Motor neuron (in vitro differentiated cells): ENCODE results near the gene ACBD6. TPM values are rescaled to one million over a fixed set of nuclear protein-coding genes. Genes with fewer than 3 reads are reported as not detected.

ENCODE experiments used
- ATAC-seq, 8 experiments: fragments of 200-7000 bp; cut with Tn5 transposase; replicated peaks in 6 of 8; 2 replicates each; pipeline ENCODE4 v1.8.0; 2021; ENCODE audit warnings: mild to moderate bottlenecking in 8 of 8, moderate library complexity in 8 of 8
- H3K27ac ChIP-seq, 2 donors: fragments of 250-450 bp; sonication (Bioruptor Pico); 2 replicates each; pipeline ENCODE4 v1.9.0; 2021; ENCODE audit warnings: antibody characterized with exemption in 2 of 2, mild to moderate bottlenecking in 2 of 2, moderate library complexity in 1 of 2
- H3K4me1 ChIP-seq, 2 donors: fragments of 250-450 bp; sonication (Bioruptor Pico); replicated peaks in 1 of 2; 2 replicates each; pipeline ENCODE4 v1.6.1; 2021; ENCODE audit warnings: antibody characterized with exemption in 2 of 2, mild to moderate bottlenecking in 2 of 2, moderate library complexity in 1 of 2
- H3K4me3 ChIP-seq, 5 donors: fragments of 250-450 bp; sonication (Bioruptor Pico); 2 replicates each; pipeline ENCODE4 v1.9.0; 2021; ENCODE audit warnings: antibody characterized with exemption in 5 of 5, mild to moderate bottlenecking in 5 of 5, moderate library complexity in 4 of 5
- WGBS, 10 experiments: fragments of 450-650 bp; shearing (Covaris generic); methylation state at CpG; one replicate each; pipeline ENCODE4 v1.0.0; 2022; 5-methylcytosine and 5-hydroxymethylcytosine counted together
- in situ Hi-C, 9 experiments: fragments of 400-800 bp; cut with MboI; loops; one replicate each; pipeline ENCODE4 v1.15.0; 2021; ENCODE audit warnings: low sequenced_read_pairs in 9 of 9, low pct_unique_long_range_greater_than_20kb in 2 of 9; ENCODE audit not compliant: unreplicated experiment in 9 of 9
- total RNA-seq, 8 experiments: library from RNA; unstranded; fragments of 300-600 nt; gene quantifications; 2 replicates each; pipeline versions ENCODE4 v1.2.3 to v1.2.4, GENCODE V29; 2022

Gene ACBD6
- total RNA-seq, 8 experiments from 2014 or later = 62.2 to 113 (median 89.6) TPM

- no peak overlapping the region for H3K27ac ChIP-seq
- H3K4me3 ChIP-seq = no peak overlapping the region
- WGBS, 10 experiments = 0 to 29% (median 9%) methylated on average over 4 to 10 of the region's 10 CpGs; no CpG with 5 or more reads in 1 of the 10 experiments
- ATAC-seq = no peak
- H3K4me1 ChIP-seq = peaks cover 3 to 7% of the 10 kb centered on the region in 2 donors
- in situ Hi-C loops = loop anchor here in 1 of 9 experiments (25.0 kb wide), 1 partner anchor 248 kb away; no protein-coding TSS in a partner anchor
Observed at GRCh38 chr1:180239145-180240096, 263.0 kb downstream of the ACBD6 start.

- H3K27ac ChIP-seq = no peak overlapping the region
- H3K4me3 ChIP-seq = no peak overlapping the region
- 15 to 43% (median 32%) methylated on average over 3 to 7 of the region's 7 CpGs for WGBS, 10 experiments
- ATAC-seq = no peak
- peaks cover 6 to 9% of the 10 kb centered on the region in 2 donors for H3K4me1 ChIP-seq
- in situ Hi-C loops = loop anchor here in 1 of 9 experiments (25.0 kb wide), 1 partner anchor 249 kb away; no protein-coding TSS in a partner anchor
Observed at GRCh38 chr1:180238675-180239074, 263.7 kb downstream of the ACBD6 start.

Other genes starting within 250 kb of the ACBD6 start
- gene OVAAL, start 56.4 kb upstream of the ACBD6 start, total RNA-seq = under 1 TPM in 2 of 8 experiments, not detected in 6; 0.05 to 0.24 TPM
- gene XPR1, start 129.4 kb upstream of the ACBD6 start, total RNA-seq = 100 to 1,000 TPM in 5 of 8 experiments, 10 to 100 TPM in 3; 24.0 to 162 (median 139) TPM